NCI-H146 treated with DMSO at 0.1 percent for 48 hours (cell line): ENCODE data around the gene PSMA7.
"Not testable (repeated sequence)": the region's sequence is repeated elsewhere in the genome, so short reads cannot be mapped to it uniquely, and the experiment has no call there.

Source experiments
- DNase-seq: peaks from one replicate; lab custom pipeline; 2025; ENCODE audit not compliant: unreplicated experiment; lab: John Stamatoyannopoulos, UW

Gene PSMA7

GRCh38 chr20:62156254-62156556, 13.0 kb upstream of the PSMA7 start:
- DNase-seq: no peak

DNA sequence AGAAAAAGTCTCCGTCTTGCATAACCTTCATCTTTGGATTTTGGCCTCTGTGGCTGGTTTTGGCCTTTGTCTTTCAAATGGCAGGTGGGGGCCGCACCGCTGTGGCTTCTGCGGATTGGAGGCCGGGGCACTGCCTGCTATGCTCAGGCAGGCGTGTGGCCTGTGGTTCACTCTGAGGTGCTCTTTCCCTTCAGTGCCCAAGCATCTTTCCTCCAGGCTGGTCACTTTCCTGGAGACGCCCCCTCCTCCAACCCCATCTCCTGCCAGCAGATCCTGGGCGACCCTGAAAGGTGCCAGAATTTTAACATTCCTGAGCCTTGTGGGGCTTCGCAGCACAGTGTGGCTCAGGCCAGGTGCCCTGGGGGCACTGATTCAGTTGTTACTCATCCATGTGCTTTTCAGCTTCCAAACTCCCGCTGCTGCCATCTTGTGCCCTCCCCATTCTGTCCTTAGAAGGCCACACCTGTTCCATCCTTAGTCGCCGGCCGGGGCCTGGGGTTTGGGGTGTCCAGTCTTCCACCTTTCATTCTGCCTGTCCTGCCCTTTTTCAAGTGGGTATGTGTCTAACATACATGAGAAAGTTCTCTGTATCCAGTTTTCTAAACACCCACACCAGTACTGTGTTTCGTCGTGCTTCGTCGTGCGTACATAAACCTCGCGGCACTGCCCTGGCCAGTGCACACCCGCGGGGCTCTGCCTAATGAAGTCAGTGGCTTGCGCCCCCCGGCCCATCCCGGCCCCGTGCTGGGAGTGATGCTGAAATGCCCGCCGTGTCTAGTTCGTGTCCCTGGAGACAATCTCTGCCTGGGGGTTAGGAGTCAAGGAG, 12.4 kb upstream of the PSMA7 start:
- no peak for DNase-seq

DNA sequence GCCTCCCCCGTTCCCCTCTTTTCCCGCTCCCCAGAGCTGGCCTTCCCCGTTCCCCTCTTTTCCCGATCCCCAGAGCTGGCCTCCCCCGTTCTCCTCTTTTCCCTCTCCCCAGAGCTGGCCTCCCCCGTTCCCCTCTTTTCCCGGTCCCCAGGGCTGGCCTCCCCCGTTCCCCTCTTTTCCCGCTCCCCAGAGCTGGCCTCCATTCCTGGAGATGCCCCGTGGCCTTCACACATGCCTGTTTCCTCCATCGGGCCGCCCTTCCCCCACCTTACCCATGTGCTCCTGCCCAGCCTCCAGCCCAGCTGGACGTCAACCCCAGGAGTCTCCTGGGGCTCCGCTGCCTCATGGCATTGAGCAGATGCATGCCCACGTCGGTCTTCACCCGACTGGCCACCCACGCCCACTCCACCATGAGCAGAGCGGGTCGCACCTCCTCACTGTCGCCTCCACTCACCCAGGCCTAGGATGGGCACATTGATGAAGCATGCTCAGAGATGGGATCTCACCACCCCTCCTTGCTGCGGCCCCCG, 8.7 kb upstream of the PSMA7 start:
- no peak for DNase-seq

DNA sequence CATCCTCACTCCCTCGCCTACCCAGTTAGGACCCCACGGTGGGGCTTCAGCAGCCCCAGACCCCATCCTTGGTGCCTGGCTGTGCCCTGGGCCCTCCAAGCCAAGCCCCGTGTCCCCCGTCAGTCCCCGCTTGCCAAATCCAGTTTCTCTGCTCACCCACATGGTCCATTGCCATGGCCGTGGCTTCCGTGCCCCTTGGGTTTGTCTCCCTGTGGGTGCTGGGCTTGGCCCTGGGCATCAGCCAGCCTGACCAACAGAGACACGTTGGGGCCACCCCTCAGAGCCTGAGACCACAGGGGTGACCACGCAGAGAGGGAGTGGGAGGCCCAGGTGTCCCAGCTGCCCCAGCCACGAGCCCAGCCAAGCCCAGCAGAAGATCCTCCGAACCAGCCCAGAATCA, 8.0 kb upstream of the PSMA7 start:
- DNase-seq: no peak

DNA sequence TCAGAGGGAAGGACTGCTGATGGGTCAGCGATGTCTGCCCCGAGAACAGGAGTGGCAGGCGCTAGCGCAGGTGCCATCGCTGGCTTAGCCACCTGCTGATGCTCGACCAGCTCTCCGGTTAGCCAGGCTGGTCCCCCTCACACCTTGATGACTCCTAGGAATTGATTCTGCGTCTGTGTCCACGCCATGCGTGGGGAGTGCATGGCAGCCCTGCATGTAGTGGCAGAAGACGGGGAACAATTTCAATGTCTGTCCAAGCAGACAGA, 7.0 kb upstream of the PSMA7 start:
- no peak for DNase-seq

DNA sequence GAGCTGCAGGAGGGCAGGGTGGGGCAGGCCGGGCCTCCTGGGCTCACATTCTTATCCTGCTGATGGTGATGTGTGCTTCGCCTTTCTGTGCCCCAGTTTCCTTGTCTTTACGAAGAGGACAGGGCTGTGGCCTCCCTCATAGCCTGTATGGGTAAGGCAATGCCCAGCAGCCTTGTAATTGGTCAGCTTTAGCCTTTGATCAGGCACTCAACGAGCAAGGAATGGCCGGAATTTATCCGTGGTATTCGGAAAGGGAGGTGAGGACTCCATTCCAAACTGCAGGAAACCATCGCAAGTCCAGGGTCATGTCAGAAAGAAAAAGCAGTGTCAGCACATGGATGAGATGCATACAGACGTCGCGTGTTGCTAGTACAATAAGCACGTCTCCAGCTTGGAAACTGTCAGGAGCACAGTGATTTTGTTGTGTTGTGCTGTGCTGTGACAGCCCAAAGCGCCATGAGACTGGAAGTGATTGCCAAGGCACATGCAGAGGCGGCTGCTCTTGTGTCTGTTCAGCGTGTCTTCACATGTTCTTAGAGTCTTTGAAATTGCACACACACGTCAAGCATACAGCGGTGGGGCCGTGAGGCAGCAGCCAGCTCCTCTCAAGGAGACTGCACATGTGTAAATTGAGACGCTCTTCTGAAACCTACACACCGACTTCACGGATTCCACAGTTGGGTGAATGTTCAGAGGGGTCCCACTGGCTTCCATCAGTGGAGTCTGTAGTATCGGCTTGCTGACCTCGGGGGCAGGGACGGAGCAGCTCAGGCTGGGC, 6.5 kb upstream of the PSMA7 start:
- no peak for DNase-seq

- no peak for DNase-seq
Observed at GRCh38 chr20:62148908-62149314, 5.7 kb upstream of the PSMA7 start.

- DNase-seq: not testable (repeated sequence)
Observed at GRCh38 chr20:62148383-62148782, 5.2 kb upstream of the PSMA7 start.

DNA sequence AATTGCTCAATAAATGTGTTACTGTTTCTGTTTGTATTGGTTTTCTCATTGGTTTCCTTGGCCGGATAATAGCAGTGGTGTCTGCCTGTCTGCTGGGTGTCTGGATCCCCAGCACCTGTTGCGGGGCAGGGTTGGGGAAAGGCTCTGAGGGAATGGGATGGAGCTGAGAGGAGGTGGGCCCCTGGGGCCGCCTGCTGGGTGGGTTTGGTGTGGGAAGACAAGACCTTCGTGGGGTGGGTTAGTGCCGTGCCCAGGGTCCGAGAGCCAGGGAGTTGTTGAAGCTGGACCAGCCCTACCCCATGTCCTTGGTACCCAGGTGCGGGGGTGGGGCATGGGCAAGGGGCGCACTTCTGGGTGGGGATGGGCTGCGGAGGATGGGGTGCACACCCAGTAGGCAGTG, 4.3 kb upstream of the PSMA7 start:
- no peak for DNase-seq

- DNase-seq: no peak
Observed at GRCh38 chr20:62147125-62147524, 3.9 kb upstream of the PSMA7 start.

DNA sequence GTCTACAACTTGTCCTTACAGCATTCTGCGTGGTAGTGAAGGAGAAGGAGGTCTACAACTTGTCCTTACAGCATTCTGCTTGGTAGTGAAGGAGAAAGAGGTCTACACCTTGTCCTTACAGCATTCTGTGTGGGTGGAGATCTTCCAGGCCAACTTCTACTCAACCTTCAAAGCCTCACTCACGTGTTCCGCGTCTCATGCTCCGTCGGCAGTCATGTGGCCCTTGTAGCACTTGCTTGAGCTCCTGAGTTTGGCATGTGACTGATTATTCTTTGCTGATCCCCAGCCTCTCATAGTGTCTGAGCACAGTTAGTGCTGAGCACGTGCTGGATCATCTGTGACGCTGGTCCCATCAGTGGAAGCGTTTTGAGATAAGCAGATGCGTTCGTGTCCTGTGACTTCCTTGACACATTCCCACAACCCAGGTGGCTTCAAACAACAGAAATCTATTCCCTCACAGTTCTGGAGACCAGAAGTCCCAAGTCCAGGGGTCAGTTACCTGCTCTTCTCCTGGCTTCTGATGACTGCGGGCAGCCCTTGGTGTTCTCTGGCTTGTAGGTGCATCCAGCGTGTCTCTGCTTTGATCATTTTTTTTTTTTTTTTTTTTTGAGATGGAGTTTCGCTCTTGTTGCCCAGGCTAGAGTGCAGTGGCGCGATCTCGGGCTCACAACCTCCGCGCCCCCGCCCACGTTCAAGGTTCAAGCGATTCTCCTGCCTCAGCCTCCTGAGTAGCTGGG, 3.0 kb upstream of the PSMA7 start:
- no peak for DNase-seq

DNA sequence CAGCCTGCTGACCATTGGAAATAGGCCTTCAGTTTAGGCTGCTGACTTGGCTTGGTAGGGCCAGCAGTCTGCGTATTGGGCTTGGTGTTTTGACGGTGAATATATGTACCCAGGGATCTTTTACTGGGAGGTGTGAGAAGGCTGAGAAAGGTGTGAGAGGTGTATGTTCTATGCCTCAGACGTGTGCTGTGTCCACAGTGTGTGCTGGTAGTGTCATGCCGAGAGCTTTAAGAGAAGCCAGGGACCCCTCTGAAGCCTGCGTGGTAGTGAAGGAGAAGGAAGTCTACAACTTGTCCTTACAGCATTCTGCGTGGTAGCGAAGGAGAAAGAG, 2.5 kb upstream of the PSMA7 start:
- DNase-seq: no peak

DNA sequence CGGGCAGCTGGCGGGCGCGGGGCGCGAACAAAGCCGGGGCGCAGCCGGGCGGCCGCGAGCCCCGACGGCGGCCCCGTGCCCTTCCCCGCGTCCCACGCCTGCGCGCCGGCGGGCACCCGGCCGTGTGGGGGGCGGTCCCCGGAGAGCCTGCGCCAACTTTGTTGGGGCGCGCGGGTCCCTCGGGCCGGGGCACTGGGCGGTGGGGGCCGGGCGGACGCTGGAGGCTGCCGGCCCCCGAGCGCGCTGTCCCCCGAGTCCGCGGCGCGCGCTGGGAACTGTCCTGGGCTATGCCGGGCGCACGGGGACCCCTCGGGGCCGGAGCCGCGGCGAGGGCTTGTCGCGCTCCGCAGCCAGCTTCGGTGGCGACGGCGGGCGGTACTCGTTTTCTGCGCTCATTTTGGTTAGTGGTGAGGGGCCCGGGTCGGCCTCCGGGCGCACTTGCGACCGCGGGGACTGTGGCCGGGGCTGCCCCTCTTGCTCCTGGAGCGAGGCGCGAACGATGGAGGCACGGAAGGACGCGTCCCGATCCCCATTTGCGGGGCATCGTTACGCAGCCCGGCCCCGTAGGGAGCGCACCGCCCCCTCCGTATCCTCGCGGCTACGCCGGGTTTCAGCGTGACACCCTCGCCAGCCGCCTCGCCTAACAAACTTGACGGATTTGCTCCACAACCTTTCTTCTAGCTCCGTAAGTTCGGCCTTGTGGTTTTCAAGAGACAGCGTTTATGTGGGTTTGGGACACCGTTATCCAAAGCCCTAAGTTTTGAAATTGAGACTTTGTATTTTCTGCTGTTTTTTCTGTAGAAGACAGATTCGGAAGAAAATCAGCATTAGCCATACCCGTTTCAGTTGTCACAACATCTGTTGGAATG, 997 bp upstream of the PSMA7 start:
- no peak for DNase-seq

DNA sequence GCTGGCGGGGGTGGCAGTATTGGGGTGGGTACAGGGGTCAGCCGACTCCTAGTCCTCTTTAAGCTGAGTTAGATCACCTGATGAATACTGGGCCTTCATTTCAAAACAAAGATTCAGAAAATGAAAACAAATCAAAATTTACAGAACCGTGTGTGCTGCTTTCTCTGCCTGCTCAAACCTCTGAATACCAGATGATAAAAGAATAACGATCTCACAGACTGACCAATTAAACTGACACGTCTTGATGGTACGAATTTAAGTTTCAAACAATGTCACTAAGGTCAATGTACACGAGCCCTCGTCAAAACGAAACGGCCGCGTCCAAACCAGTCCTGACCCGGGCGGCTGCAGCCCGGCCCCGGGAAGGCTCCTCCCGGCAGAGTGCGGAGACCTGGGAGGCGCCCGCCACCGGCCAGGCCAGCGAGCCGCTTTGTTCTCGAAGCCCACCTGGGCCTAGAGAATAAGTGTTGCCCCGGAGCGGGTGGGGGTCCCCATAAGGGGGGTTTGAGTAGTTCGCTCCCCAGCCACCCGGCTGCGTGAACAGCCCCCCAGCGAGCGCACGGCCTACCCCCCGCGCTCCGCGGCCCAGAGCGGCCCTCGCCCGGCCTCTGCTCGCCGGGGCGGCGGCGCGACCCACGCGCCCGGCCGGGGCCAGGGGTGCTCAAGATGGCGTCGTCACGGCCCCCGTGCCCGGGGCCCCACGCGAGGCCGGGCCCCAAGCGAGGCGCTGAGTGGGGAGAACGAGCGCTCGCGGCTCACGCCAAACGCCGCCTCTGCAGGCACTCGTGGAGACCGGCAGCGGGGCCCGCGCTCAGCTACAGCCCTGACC, 728 bp downstream of the PSMA7 start:
- no peak for DNase-seq

DNA sequence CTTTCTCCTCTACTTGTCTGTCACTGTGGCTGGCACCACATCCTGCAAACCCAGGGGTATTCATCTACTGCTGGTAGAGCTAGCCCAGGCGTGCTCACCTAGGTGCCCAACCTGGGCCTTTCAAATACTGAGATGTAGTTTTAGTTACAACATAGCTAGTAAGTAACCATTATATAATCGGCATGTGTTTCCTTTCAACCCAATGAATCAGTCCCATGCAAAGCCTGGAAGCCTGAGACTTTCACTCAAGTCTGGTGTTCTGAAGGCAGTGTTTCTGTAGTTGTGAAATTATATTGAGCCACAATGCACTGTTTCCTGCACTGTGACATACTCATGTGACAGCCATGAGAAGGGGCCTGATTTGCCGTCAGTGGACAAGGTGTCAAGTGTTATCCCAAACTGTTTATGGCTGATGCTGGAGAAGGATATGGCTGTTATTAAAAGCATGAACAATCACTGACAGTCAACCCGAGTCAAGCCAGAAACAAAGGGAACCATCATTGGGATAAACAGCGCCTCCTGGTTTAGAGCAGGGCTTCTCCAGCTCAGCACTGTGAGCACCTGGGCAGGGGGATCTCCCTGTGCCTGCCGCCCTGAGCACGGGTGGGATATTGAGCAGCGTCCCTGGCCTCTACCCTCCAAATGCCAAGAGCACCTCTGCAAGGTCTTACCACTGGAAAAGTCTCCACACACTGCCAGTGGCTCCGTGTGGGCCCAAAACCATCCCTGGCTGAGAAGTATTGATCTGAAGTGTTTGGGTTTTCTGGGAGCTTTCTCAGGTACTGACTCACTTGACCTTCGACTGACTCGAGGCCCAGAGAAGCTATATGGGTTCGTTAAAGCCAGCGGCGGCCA, 1.6 kb downstream of the PSMA7 start:
- DNase-seq: no peak

- no peak for DNase-seq
Observed at GRCh38 chr20:62141043-62141396, 2.2 kb downstream of the PSMA7 start.

DNA sequence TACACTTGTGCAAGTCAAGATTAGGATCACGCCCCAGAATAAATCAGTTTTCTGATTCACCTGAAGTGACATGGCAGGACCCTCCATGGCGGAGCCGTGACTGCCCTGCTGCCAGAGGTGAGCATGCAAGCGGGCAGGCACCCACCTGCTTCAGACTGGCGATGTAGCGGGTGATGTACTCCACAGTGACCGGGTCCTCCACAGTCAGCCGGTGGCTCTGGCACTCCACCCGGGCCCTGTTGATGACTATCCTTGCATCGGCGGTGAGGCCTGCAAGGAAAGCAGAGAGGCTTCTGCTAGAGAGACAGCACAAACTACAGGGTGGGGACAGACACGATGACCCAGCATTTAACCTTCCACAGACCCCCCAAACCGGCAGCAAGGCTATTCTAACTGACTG, 3.6 kb downstream of the PSMA7 start:
- no peak for DNase-seq

DNA sequence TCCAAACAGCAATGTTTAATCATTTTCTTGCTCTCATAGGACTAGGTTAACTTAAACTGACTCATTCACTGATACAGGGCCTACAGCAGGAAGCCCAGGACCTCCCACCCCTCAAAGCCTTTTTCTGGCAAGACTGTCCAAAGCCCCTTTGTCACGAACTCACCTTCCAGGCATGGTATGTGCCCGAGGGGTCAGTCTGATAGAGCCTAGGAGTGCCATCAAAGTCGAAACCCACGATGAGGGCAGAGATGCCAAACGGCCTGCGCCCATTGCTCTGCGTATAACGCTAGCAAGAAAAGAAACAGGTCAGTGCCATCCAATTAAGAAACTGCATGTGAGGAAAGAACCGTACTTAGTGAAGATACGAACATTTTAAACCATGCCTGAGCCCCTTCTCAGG, 4.3 kb downstream of the PSMA7 start:
- no peak for DNase-seq

DNA sequence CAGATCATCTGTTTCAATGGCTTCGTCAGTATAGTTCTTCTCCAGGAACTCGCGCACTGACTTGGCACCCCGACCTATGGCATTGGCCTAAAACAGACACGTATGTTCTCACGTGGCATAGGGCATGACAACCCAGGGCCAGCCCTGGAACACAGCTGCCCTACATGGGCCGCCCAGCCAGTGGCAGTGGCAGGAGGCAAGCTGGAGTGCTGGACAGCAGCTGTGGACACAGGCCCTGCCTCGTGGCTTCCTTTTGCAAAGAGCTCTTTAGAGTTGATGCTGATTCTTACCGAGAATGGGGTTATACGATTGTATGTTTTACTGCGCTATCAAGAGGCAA, 5.0 kb downstream of the PSMA7 start:
- DNase-seq: no peak
